ENCODE results near the gene LACTB. TPM values are rescaled to one million over a fixed set of nuclear protein-coding genes. Genes with fewer than 3 reads are reported as not detected.
"Not testable (repeated sequence)": the region's sequence is repeated elsewhere in the genome, so short reads cannot be mapped to it uniquely, and the experiment has no call there.

Gene LACTB
- total RNA-seq, 2 experiments from 2014 or later: 10.5 to 27.1 TPM

- H3K27me3 Mint-ChIP-seq: peaks cover 5% of the 10 kb centered on the region
- no peak for DNase-seq
- CTCF ChIA-PET: interaction anchor here (0.8 to 9.3 kb wide), 10 partner anchors 15 to 308 kb away, joined by 3 to 119 read pairs (median 3); no protein-coding TSS in a partner anchor
- no peaks in the 10 kb centered on the region for H3K36me3 Mint-ChIP-seq
- H3K27ac Mint-ChIP-seq: no peak overlapping the region
- H3K4me3 Mint-ChIP-seq: no peak overlapping the region
- ATAC-seq: no peak
- peaks cover 10% of the 10 kb centered on the region for H3K4me1 Mint-ChIP-seq
- no peaks in the 10 kb centered on the region for H3K9me3 Mint-ChIP-seq (ENCODE audit: low read depth)
Measured at GRCh38 chr15:63094495-63094931, 27.1 kb upstream of the LACTB start.

GRCh38 chr15:63096178-63096577 lies 25.5 kb upstream of the LACTB start:
- no peak for ATAC-seq
- H3K4me3 Mint-ChIP-seq: no peak overlapping the region
- no peaks in the 10 kb centered on the region for H3K36me3 Mint-ChIP-seq
- H3K9me3 Mint-ChIP-seq (ENCODE audit: low read depth): no peaks in the 10 kb centered on the region
- CTCF ChIA-PET: interaction anchor here (9.3 kb wide), 1 partner anchor 49 kb away, joined by 119 read pairs; no protein-coding TSS in a partner anchor
- no peak overlapping the region for H3K27ac Mint-ChIP-seq
- H3K4me1 Mint-ChIP-seq: peaks cover 10% of the 10 kb centered on the region
- H3K27me3 Mint-ChIP-seq: peaks cover 5% of the 10 kb centered on the region
- DNase-seq: no peak

GRCh38 chr15:63098901-63099300 lies 22.8 kb upstream of the LACTB start:
- H3K36me3 Mint-ChIP-seq; H3K9me3 Mint-ChIP-seq (ENCODE audit: low read depth); CTCF ChIA-PET; ATAC-seq; H3K27me3 Mint-ChIP-seq; DNase-seq; H3K27ac Mint-ChIP-seq; H3K4me3 Mint-ChIP-seq: not testable (repeated sequence)
- H3K4me1 Mint-ChIP-seq: peaks cover 11% of the 10 kb centered on the region

GRCh38 chr15:63099581-63099980 lies 22.1 kb upstream of the LACTB start:
- H3K4me3 Mint-ChIP-seq; H3K27ac Mint-ChIP-seq; CTCF ChIA-PET; H3K27me3 Mint-ChIP-seq; H3K36me3 Mint-ChIP-seq; ATAC-seq; H3K9me3 Mint-ChIP-seq (ENCODE audit: low read depth); DNase-seq: not testable (repeated sequence)
- peaks cover 11% of the 10 kb centered on the region for H3K4me1 Mint-ChIP-seq

- H3K36me3 Mint-ChIP-seq: no peaks in the 10 kb centered on the region
- no peak for DNase-seq
- no peak for ATAC-seq
- H3K9me3 Mint-ChIP-seq (ENCODE audit: low read depth): no peaks in the 10 kb centered on the region
- peaks cover 1% of the 10 kb centered on the region for H3K4me1 Mint-ChIP-seq
- H3K4me3 Mint-ChIP-seq: no peak overlapping the region
- peaks cover 19% of the 10 kb centered on the region for H3K27me3 Mint-ChIP-seq
- H3K27ac Mint-ChIP-seq: no peak overlapping the region
- CTCF ChIA-PET: interaction anchor here (1.4 kb wide), 1 partner anchor 55 kb away, joined by 4 read pairs; no protein-coding TSS in a partner anchor
Measured at GRCh38 chr15:63103416-63103815, 18.2 kb upstream of the LACTB start.

GRCh38 chr15:63104727-63105126 lies 16.9 kb upstream of the LACTB start:
- ATAC-seq (no peak), DNase-seq (no peak)
- Mint-ChIP-seq H3K4me1 (peaks cover 1% of the 10 kb centered on the region), H3K4me3 (no peak overlapping the region), H3K27me3 (peaks cover 25% of the 10 kb centered on the region), H3K9me3 (ENCODE audit: low read depth) (no peaks in the 10 kb centered on the region), H3K36me3 (no peaks in the 10 kb centered on the region), H3K27ac (no peak overlapping the region)
- CTCF ChIA-PET: interaction anchor here (1.4 kb wide), 1 partner anchor 57 kb away, joined by 4 read pairs; no protein-coding TSS in a partner anchor

GRCh38 chr15:63105354-63105753 lies 16.3 kb upstream of the LACTB start:
- ATAC-seq; H3K4me3 Mint-ChIP-seq; H3K9me3 Mint-ChIP-seq (ENCODE audit: low read depth); H3K4me1 Mint-ChIP-seq; CTCF ChIA-PET; DNase-seq; H3K27ac Mint-ChIP-seq; H3K36me3 Mint-ChIP-seq: not testable (repeated sequence)
- H3K27me3 Mint-ChIP-seq: peaks cover 25% of the 10 kb centered on the region

- Mint-ChIP-seq H3K4me3 (no peak overlapping the region), H3K27me3 (peaks cover 25% of the 10 kb centered on the region), H3K36me3 (no peaks in the 10 kb centered on the region), H3K27ac (no peak overlapping the region), H3K4me1 (peaks cover 1% of the 10 kb centered on the region), H3K9me3 (ENCODE audit: low read depth) (no peaks in the 10 kb centered on the region)
- CTCF ChIA-PET: interaction anchor here (0.7 to 1.4 kb wide), 2 partner anchors 60 to 1225 kb away, joined by 3 to 4 read pairs; no protein-coding TSS in a partner anchor
- no peak for ATAC-seq
- DNase-seq: no peak
Measured at GRCh38 chr15:63107895-63108546, 13.6 kb upstream of the LACTB start.

GRCh38 chr15:63109498-63109897 lies 12.2 kb upstream of the LACTB start:
- no peaks in the 10 kb centered on the region for H3K36me3 Mint-ChIP-seq
- peaks cover 20% of the 10 kb centered on the region for H3K27me3 Mint-ChIP-seq
- H3K4me1 Mint-ChIP-seq: no peaks in the 10 kb centered on the region
- no peak for ATAC-seq
- H3K27ac Mint-ChIP-seq: no peak overlapping the region
- H3K4me3 Mint-ChIP-seq: no peak overlapping the region
- DNase-seq: no peak
- no peaks in the 10 kb centered on the region for H3K9me3 Mint-ChIP-seq (ENCODE audit: low read depth)
- CTCF ChIA-PET: interaction anchor here (1.1 kb wide), 1 partner anchor 14 kb away, joined by 3 read pairs; no protein-coding TSS in a partner anchor

GRCh38 chr15:63109920-63110319 lies 11.7 kb upstream of the LACTB start:
- Mint-ChIP-seq H3K36me3 (no peaks in the 10 kb centered on the region), H3K4me1 (no peaks in the 10 kb centered on the region), H3K4me3 (no peak overlapping the region), H3K9me3 (ENCODE audit: low read depth) (no peaks in the 10 kb centered on the region), H3K27ac (no peak overlapping the region), H3K27me3 (peaks cover 16% of the 10 kb centered on the region)
- CTCF ChIA-PET: no interaction called here
- ATAC-seq (no peak), DNase-seq (no peak)

- CTCF ChIA-PET: no interaction called here
Measured at GRCh38 chr15:63110428-63111026, 11.1 kb upstream of the LACTB start.

GRCh38 chr15:63111481-63111880 lies 10.2 kb upstream of the LACTB start:
- Mint-ChIP-seq H3K9me3 (ENCODE audit: low read depth) (no peaks in the 10 kb centered on the region), H3K27me3 (peaks cover 7% of the 10 kb centered on the region), H3K36me3 (no peaks in the 10 kb centered on the region), H3K4me1 (no peaks in the 10 kb centered on the region), H3K4me3 (no peak overlapping the region), H3K27ac (no peak overlapping the region)
- CTCF ChIA-PET: no interaction called here
- ATAC-seq (no peak), DNase-seq (no peak)

More at GRCh38 chr15:63110428-63111026, 11.1 kb upstream of the LACTB start:
- no peak for DNase-seq
- Mint-ChIP-seq H3K4me1 (no peaks in the 10 kb centered on the region), H3K4me3 (no peak overlapping the region), H3K27me3 (peaks cover 9% of the 10 kb centered on the region), H3K36me3 (no peaks in the 10 kb centered on the region), H3K27ac (no peak overlapping the region), H3K9me3 (ENCODE audit: low read depth) (no peaks in the 10 kb centered on the region)
- no peak for ATAC-seq

GRCh38 chr15:63112871-63113270 lies 8.8 kb upstream of the LACTB start:
- H3K27ac Mint-ChIP-seq: no peak overlapping the region
- DNase-seq: no peak
- no peaks in the 10 kb centered on the region for H3K9me3 Mint-ChIP-seq (ENCODE audit: low read depth)
- H3K27me3 Mint-ChIP-seq: peaks cover 7% of the 10 kb centered on the region
- no peaks in the 10 kb centered on the region for H3K36me3 Mint-ChIP-seq
- CTCF ChIA-PET: no interaction called here
- no peak for ATAC-seq
- no peaks in the 10 kb centered on the region for H3K4me1 Mint-ChIP-seq
- H3K4me3 Mint-ChIP-seq: no peak overlapping the region

GRCh38 chr15:63114465-63114864 lies 7.2 kb upstream of the LACTB start:
- Mint-ChIP-seq H3K36me3 (peaks cover 3% of the 10 kb centered on the region), H3K4me1 (no peaks in the 10 kb centered on the region), H3K27me3 (no peaks in the 10 kb centered on the region), H3K9me3 (ENCODE audit: low read depth) (peaks cover 6% of the 10 kb centered on the region), H3K27ac (no peak overlapping the region), H3K4me3 (no peak overlapping the region)
- ATAC-seq (no peak), DNase-seq (no peak)
- CTCF ChIA-PET: interaction anchor here (1.1 to 1.9 kb wide), 3 partner anchors 20 to 177 kb away, joined by 3 to 6 read pairs (median 4); no protein-coding TSS in a partner anchor

All from activated CD8-positive, alpha-beta memory T cell treated with anti-CD3 and anti-CD28 coated beads, Interleukin-2, amount 10 ng/mL, durations not matched to agents 7 days and 5 days (primary cell).